HepG2 (cell line): ENCODE data around the gene CTRL. TPM values are rescaled to one million over a fixed set of nuclear protein-coding genes. Genes with fewer than 3 reads are reported as not detected.

Experiments used
- BCL3 ChIP-seq: sonication (generic); formaldehyde crosslinking; IDR thresholded peaks from 2 replicates; pipeline ENCODE4 v1.5.1; 2020; ENCODE audit warnings: mild to moderate bottlenecking, missing genetic modification reagents, moderate library complexity
- HOMEZ ChIP-seq: IDR thresholded peaks from 2 replicates; pipeline ENCODE4 v1.6.1; 2016; ENCODE audit warnings: low read depth
- KLF12 ChIP-seq: sonication (generic); formaldehyde crosslinking; IDR thresholded peaks from 2 replicates; pipeline ENCODE4 v1.4.0; 2020; ENCODE audit warnings: missing genetic modification reagents, borderline replicate concordance
- KMT2A ChIP-seq: sonication (generic); formaldehyde crosslinking; IDR thresholded peaks from 2 replicates; pipeline ENCODE4 v1.4.0; 2020; ENCODE audit warnings: missing genetic modification reagents
- RBM39 ChIP-seq: fragments of 200-400 bp; formaldehyde crosslinking; IDR thresholded peaks from one replicate; pipeline ENCODE4 v1.6.1; 2018; ENCODE audit warnings: antibody characterized with exemption, mild to moderate bottlenecking, low read depth, low read length; ENCODE audit not compliant: poor library complexity, severe bottlenecking
- SNAPC5 ChIP-seq: sonication (generic); formaldehyde crosslinking; IDR thresholded peaks from 2 replicates; pipeline ENCODE4 v1.8.1; 2023; ENCODE audit warnings: mild to moderate bottlenecking, missing genetic modification reagents, borderline replicate concordance
- ZHX2 ChIP-seq, 2 experiments: sonication (generic) in 1 of 2; formaldehyde crosslinking in 1 of 2; IDR thresholded peaks; 2 replicates each; pipeline versions ENCODE4 v1.6.1 to v1.9.0; 2014 to 2022; ENCODE audit warnings: antibody characterized with exemption in 1 of 2, borderline replicate concordance in 1 of 2, inconsistent platforms in 1 of 2, low read depth in 1 of 2, missing genetic modification reagents in 1 of 2
- ZNF280B ChIP-seq: sonication (generic); formaldehyde crosslinking; IDR thresholded peaks from 2 replicates; pipeline ENCODE4 v1.5.0; 2020; ENCODE audit warnings: missing genetic modification reagents, mild to moderate bottlenecking, borderline replicate concordance
- ZNF317 ChIP-seq: sonication (generic); formaldehyde crosslinking; IDR thresholded peaks from 2 replicates; pipeline ENCODE4 v1.5.0; 2020; ENCODE audit warnings: mild to moderate bottlenecking, missing genetic modification reagents
- ZNF430 ChIP-seq: sonication (generic); formaldehyde crosslinking; IDR thresholded peaks from 2 replicates; pipeline ENCODE4 v1.9.0; 2021; ENCODE audit warnings: mild to moderate bottlenecking, missing genetic modification reagents
- ZNF546 ChIP-seq: sonication (generic); formaldehyde crosslinking; conservative IDR thresholded peaks from 2 replicates; pipeline ENCODE4 v1.8.1; 2023; ENCODE audit warnings: mild to moderate bottlenecking, missing genetic modification reagents
- ZNF570 ChIP-seq: sonication (generic); formaldehyde crosslinking; IDR thresholded peaks from 2 replicates; pipeline ENCODE4 v1.4.0; 2020; ENCODE audit warnings: mild to moderate bottlenecking, missing genetic modification reagents, borderline replicate concordance
- ZNF704 ChIP-seq: sonication (generic); formaldehyde crosslinking; IDR thresholded peaks from 2 replicates; pipeline ENCODE4 v1.8.1; 2023; ENCODE audit warnings: mild to moderate bottlenecking, inconsistent platforms, moderate library complexity, missing genetic modification reagents, borderline replicate concordance
- polyA plus RNA-seq, 8 experiments: library from polyadenylated mRNA; depleted of rRNA in 3 of 8; stranded (reverse) in 7 of 8; unstranded in 1 of 8; fragments of >200 nt; fragmentation: Illumina TruSeq in 4 of 8; extraction: Trizol in 4 of 8; gene quantifications; 2 replicates each; pipeline versions ENCODE4 v1.2.1 to v1.2.3, GENCODE V29; 2011 to 2016; ENCODE audit warnings: low read depth in 4 of 8, missing spikeins in 1 of 8, mixed read lengths in 1 of 8; ENCODE audit not compliant: insufficient read depth in 1 of 8
- total RNA-seq, 5 experiments: library from RNA; depleted of rRNA; stranded (reverse); fragments of >200 nt; fragmentation: Illumina TruSeq; extraction: Trizol; gene quantifications; 2 replicates each; pipeline ENCODE4 v1.2.3, GENCODE V29; 2016; ENCODE audit warnings: low read depth in 1 of 5

Gene CTRL
- total and polyA plus RNA-seq, 2 of the 13 experiments (the other 11 are each of a cell fraction or from before 2014, with no cell fraction given): 1.9 to 2.7 TPM

- TF ChIP-seq HOMEZ (no peak), ZNF704 (0 out of 2 replicates have a peak, but pooled peaks have one; percentile 73), SNAPC5 (CRISPR knock-in tag) (peak; percentile 13; the same call in 1 of the 2 replicates), BCL3 (peak; percentile 83), KLF12 (CRISPR knock-in tag) (peak; percentile 92), ZNF280B (CRISPR knock-in tag) (no peak), ZNF317 (CRISPR knock-in tag) (peak; percentile 43; the same call in 1 of the 2 replicates), RBM39 (peak; percentile 77), ZNF546 (CRISPR knock-in tag) (peak; percentile 90; the same call in 1 of the 2 replicates), KMT2A (CRISPR knock-in tag) (0 out of 2 replicates have a peak, but pooled peaks have one; percentile 59), ZNF570 (CRISPR knock-in tag) (no peak), ZHX2 (IDR thresholded peaks at IDR 0.05; ENCODE audit: low read depth) (peak; percentile 97), ZHX2 (CRISPR knock-in tag; IDR thresholded peaks at IDR 0.05; ENCODE audit: borderline replicate concordance) (peak; percentile 96), ZNF430 (CRISPR knock-in tag) (0 out of 2 replicates have a peak, but pooled peaks have one; percentile 27)
These were observed 38.5 kb downstream of the CTRL start, which contains the start of gene PSKH1 (continued) for GRCh38 chr16:67892899-67893742.
